Prostate gland (tissue), 2 donors: ENCODE measurements around the gene RIMS1.

Experiments
- POLR2A ChIP-seq: fragments of 450-650 bp; IDR thresholded peaks from one replicate; pipeline ENCODE4 v1.6.1; 2016; ENCODE audit warnings: antibody characterized with exemption, mild to moderate bottlenecking
- POLR2AphosphoS5 ChIP-seq: sonication (generic); formaldehyde crosslinking; IDR thresholded peaks from one replicate; pipeline ENCODE4 v1.6.1; 2017; ENCODE audit warnings: antibody characterized with exemption
- TF ChIP-seq, protein P1 (sequence below), 4 experiments: fragments of 200-600 bp in 2 of 4; fragments of 450-650 bp in 2 of 4; sonication (generic) in 2 of 4; IDR thresholded peaks; 1 replicate in 3 of 4; 2 replicates in 1 of 4; pipeline ENCODE4 v1.5.1; 2016 to 2019; ENCODE audit warnings: antibody characterized with exemption in 4 of 4, mild to moderate bottlenecking in 2 of 4, moderate library complexity in 2 of 4

DNA sequence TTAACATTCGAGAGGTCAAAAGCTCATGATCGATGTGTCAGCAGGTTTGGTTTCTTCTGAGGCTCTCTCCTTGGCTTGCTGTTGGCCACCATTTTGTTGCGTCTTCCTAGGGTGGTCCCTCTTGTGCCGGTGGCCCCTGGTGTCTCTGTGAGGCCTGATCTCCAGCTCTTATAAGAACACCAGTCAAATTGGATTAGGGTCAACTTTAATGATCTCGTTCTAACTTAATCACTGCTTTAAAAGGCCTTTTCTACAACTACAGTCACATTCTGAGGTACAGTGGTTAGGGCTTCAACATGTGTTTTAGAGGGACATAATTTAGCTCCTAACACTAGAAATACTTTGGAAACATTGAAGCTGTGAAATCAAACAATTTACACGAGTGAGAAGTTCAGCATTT is 494.7 kb downstream of the RIMS1 start:
- TF ChIP-seq POLR2AphosphoS5 (no peak), POLR2A (no peak)
- TF ChIP-seq, protein P1, sequence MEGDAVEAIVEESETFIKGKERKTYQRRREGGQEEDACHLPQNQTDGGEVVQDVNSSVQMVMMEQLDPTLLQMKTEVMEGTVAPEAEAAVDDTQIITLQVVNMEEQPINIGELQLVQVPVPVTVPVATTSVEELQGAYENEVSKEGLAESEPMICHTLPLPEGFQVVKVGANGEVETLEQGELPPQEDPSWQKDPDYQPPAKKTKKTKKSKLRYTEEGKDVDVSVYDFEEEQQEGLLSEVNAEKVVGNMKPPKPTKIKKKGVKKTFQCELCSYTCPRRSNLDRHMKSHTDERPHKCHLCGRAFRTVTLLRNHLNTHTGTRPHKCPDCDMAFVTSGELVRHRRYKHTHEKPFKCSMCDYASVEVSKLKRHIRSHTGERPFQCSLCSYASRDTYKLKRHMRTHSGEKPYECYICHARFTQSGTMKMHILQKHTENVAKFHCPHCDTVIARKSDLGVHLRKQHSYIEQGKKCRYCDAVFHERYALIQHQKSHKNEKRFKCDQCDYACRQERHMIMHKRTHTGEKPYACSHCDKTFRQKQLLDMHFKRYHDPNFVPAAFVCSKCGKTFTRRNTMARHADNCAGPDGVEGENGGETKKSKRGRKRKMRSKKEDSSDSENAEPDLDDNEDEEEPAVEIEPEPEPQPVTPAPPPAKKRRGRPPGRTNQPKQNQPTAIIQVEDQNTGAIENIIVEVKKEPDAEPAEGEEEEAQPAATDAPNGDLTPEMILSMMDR (IDR thresholded peaks at IDR 0.05): no peak
